ENCODE measurements around the gene ENTPD7.

ENTPD7 gene

DNA sequence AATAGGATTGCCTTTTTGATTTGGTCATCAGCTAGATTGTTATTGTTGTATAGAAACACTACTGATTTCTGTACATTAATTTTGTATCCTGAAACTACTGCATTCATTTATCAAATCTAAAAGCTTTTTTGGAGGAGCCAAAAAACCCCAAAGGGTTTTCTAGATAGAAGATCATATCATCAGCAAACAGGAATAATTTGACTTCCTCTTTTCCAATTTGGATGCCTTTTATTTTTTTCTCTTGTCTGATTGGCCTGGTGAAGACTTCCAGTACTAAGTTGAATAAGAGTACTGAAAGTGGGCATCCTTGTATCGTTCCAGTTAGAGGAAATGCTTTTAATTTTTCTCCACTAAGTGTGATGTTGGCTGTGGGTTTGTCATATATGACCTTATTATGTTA, 10.6 kb upstream of the ENTPD7 start:
- no peak for DNase-seq (ENCODE audit: low read depth)

DNA sequence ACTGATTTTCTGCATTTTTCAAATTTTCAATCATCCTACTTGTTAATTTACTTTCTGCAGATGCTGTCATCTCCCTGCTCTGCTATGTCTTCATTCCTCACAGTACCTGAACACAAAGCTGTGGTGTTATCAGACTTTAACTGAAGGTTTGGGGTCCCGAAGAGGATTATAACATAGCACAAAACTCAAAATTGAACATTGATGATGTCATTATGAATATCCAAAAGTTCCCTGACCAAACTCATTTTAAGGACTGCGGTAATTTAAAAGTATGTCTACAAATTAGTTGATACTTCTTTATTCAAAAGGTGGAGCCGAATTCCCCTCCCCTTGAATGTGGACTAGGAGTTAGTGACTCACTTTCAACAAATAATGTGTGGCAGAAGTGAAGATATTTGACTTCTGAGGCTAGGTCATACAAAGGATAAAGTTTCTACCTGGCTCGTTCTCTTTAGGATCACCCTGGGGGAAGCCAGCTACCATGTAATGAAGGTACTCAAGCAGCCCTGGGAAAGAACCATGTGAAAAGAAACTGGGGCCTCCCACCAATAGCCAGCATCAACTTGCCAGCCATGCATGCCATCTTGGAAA, 6.4 kb upstream of the ENTPD7 start:
- no peak for DNase-seq (ENCODE audit: low read depth)

DNA sequence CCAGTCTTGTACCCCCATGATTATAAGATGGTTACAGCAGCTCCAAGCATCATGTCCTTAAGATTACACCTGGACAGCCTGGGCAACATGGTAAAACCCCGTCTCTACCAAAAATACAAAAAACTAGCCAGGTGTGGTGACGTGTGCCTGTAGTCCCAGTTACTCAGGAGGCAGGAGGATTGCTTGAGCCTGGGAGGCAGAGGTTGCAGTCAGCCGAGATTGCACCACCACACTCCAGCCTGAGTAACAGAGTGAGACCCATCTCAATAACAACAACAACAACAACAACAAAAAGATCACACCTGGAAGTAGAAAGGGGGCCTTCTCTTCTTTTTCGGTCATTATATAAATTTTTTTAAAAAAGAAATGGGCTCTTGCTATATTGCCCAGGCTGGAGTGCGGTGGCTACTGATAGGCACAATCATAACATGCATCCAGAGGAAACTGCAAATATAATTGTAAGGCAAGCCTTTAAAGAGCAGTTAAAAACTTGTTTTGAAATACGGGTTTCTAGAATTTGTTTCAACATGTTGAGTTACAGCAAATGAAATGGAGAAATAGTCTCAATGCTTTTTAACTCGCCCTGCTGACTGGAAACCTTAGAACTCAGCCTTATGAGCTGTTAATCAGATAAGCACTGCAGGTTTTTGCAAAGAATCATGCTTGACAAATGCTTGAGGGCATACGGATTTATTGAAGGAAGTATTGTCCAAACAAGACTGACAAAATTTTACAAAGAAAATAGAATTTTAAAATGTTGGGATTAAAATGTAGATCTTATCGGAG, 4.7 kb upstream of the ENTPD7 start:
- no peak for DNase-seq (ENCODE audit: low read depth)

DNA sequence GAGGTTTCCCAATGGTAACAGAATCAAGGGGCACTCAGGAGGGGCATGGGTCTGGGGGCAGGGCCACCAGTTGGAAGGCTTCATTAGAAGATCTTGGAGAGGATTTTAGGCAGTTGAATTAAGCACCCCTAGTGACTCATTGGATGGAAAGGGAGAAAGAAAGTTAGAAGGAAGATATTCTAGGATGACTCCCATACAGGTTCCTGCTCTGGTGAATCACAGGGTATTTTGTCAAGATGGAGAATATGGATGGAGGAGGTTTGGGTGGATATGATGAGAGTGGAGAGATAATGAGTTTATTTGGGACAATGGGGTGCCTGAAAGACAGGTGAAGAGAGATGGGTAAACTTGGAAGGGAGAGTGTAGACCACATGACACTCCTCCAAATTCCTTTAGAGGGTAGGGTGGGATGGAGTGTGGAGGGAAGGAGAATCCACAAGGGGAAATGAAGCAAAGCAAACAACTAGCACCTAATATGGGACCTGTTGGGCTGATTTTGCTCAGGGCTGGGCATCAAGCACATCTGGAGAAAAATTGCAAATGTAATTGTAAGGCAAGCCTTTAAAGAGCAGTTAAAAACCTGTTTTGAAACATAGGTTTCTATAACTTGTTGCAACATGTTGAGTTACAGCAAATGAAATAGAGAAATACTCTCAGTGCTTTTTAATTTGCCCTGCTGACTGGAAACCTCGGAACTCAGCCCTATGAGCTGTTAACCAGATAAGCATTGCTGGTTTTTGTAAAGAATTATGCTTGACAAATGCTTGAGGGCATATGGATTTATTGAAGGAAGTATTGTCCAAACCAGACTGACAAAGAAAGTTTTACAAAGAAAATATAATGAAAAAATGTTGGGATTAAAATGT, 2.9 kb upstream of the ENTPD7 start:
- no peak for DNase-seq (ENCODE audit: low read depth)

DNA sequence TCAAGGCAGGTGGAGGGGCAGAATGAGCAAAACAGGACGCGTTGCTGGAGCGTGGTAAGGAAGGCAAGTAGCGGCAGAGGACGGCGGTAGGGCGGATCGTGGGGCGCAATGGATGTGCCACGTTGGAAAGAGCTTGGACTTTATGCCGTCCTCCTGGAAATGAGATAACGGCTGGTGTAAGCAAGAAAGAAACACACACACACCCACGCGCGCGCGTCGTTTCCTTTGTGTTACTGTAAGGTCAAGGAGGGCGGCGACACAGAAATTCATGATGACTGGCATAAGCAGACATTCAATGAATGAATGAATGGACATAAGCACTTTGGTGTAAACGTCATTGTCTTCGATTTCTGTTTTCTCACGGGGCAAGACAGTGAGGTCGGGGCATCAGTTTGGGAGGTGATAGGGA, 683 bp upstream of the ENTPD7 start:
- DNase-seq (ENCODE audit: low read depth) = peak; percentile 19

DNA sequence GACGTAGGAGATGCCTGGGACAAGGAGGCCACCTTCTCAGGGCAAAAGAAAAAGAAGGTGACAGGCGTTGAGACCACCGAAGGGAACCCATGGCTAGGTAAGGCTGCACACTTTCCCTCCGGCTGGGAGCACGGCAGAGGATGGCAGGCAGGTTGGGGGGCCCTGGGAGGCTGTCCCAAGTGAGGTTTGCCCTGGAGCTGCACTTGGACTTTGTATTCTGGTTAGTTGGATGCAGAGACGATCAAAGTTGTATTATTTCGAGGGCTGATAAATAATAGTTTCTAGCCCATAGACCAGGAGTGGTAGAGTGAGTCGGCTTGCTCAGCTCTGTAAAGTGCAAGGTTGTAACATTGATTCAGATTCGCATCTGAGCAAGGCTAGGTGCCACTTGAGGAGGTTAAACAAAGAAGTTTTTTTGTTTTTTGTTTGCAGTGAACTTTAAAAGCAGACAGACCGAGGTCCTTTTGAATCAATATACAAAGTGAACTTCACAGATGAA, 608 bp downstream of the ENTPD7 start:
- no peak for DNase-seq (ENCODE audit: low read depth)

DNA sequence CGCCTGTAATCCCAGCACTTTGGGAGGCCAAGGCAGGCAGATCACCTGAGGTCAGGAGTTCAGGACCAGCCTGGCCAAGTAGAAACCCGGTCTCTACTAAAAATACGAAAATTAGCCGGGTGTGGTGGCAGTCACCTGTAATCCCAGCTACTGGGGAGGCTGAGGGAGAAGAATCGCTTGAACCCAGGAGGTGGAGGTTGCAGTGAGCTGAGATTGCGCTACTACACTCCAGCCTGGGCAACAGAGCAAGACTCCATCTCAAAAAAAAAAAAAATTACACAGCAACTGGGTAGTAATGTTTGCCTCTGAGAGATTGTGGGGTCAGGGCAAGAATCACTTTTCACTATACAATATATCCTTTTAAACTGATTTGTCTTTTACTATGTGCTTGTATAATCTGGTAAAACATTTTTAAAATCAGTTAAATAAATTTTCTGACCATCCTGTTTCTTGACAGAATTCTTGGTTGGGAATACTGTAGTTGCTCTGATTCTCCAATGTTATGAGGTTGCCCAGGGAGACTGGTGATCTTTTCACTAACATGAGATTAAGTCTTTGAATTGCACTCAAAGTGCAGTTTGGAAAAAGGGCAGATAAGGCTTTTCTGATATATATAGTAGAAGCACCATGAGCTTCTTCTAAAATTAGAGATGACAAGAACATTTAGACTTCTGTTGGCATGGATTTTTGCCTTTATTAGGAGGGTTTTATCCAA, 1.5 kb downstream of the ENTPD7 start:
- no peak for DNase-seq (ENCODE audit: low read depth)

DNA sequence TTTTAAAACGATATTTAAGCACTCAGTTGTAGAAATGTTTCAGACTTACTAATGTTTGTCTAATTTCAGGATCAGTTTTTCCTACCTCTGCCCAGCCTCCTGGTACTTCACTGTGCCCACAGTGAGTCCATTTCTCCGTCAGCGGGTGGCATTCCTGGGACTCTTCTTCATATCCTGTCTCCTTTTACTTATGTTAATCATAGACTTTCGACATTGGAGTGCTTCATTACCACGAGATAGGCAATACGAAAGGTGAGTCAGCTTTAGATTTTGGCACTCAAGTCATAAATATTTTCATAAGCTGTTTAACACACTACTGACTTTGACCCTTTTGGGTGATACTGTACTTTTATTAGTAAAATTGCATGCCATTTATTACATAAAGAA, 2.1 kb downstream of the ENTPD7 start:
- no peak for DNase-seq (ENCODE audit: low read depth)

DNA sequence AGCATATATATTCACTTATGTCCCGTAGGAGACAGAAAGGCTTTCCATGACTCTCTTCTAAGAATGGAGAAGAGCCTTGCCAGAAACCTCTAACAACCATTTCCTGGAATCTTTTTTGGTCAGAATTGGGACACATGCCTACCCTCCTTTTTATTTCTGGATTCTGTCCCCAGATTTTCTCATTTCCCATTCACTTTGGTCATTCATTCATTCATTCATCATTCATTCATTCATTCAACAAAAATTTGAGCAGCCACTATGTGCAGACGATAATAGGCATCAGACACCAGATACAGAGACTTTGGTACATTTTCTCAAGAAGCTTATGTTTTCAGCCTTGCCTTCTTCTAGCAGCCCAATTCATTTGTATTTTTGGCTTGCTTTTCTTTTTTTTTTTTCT, 6.0 kb downstream of the ENTPD7 start:
- DNase-seq (ENCODE audit: low read depth) = no peak

DNA sequence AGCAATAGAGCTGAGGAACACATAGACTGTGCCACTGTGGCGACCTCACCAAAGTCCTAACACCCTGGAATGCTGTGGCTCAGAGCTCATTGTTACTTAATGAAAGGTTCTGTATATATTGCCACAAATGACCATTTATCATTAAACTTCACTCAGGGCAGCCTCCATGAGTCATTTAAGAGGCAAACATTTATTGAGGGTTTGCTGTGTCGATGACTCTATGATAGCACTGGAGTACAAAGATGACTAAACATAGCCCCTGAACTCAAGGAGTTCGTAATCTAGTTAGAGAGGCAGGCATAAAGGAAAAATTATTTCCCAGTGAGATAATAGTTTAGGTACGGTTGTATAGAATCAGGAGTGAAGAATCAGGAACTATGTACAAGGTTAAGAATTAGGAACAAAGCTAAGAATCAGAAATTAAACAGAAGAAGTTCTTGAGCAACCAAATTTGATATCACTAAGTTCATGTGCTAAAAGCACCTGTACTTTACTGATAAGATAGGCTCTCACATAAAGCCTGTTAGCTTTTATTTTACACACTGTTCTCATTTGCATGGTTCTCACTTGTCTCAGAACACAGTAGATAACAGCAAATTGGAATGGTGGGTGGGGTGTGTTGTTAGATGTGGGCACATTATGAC, 7.9 kb downstream of the ENTPD7 start:
- no peak for DNase-seq (ENCODE audit: low read depth)

DNA sequence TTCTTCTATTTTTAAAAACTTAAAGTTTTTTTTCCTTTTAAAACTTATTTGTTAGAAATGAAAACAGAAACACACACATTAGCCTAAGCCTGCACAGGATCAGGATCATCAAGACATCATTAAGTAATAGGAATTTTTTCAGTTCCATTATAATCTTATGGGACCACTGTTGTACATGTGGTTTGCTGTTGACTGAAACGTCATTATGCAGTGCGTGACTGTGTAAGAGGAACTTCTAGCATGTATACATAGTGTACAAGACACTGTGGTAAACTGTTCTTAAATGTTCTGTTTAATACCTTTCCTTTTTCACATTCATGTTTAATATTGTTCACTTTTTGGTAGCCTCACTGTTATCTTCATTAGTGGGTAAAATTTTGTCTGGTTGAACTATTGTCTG, 12.1 kb downstream of the ENTPD7 start:
- no peak for DNase-seq (ENCODE audit: low read depth)

DNA sequence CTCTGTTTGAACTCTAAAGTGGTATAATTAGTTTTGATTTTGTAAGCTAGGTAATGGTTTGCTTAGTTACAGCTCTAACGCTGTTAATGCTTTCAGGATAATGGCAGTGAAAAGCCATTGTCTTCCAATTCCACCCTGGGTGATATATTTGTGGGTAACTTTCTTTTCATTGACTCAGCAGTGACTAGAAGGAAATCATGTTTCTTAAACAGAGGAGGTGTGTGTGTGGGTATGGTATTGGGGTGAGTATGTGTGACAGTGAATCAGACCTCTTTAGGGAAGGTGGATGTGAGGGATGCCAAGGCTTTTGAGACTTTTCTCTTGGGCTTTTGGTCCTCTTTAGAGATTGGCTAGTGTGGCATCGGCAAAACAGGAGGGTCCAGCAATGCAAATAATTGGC, 13.6 kb downstream of the ENTPD7 start:
- no peak for DNase-seq (ENCODE audit: low read depth)

DNA sequence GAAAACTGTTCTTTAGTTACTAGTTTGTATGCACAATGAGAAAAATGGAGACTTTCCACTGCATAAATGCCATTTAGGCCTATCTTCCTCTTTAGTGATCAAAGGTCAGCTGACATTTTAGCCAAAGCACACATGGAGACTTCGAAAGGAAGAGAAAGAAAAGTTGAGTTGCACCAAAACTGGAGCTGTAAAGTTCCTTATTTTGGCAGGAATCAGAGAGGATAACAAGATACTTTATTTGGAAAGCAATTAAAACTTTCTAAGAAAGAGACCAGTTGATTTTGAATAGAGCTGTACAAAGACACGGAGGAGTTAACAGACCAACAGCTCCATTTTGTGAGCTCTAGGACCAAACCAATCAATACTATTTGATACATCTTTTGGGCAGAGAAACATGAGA, 14.2 kb downstream of the ENTPD7 start:
- DNase-seq (ENCODE audit: low read depth) = no peak

DNA sequence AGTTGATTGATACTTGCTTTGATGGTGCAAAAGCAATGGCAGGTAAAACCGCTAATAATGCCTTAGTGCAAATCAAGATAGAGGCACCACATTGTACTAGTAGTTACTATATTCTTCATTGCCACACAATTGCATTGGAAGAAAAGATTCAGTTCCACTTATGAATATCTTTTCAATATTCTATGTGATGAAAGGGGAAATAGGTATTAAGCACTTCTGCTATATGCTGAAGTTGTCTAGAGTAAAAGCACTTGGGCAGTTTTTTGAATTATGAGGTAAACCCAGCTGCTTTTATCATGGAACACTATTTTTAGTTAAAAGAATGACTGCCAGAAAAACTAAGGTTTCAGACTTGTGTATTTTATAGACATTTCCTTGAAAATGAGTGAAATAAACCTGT, 15.5 kb downstream of the ENTPD7 start:
- no peak for DNase-seq (ENCODE audit: low read depth)

DNA sequence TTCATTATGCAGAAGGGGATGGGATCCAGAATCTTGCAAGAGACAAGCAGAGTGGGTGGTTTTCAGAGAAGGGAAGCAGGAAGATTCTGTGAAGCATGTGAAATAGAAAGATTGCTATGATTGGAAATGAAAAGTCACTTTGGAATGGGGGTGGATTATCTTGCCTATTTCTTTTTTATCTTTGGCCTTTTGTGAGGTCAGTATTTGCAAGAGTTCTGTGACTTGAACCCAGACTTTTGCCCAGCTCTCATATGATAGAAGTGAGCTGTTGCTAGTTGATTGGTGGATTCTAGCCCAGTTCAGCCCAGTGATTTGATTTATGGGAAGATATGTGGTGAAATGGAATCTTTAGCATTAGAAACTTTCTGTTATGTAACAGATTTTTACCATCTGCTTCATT, 17.1 kb downstream of the ENTPD7 start:
- DNase-seq (ENCODE audit: low read depth) = no peak

DNA sequence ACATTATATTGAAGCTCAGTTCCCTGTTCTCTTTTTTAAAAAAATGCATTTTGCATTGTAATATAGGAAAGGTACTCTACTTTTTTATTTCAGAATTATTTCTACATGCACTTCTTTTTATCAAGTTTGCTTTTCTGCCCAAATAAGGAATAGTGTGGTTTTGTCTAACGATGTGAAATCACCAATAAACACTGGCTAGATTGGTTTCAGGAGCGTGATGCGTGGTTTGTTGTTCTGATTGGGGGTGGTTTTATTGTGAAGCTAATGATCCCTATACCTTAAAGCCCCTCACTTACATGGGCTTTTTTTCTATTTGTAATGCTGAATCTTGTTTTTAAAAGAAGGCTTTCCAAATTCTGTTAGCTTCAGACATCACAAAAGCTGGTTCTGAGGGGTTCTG, 17.6 kb downstream of the ENTPD7 start:
- no peak for DNase-seq (ENCODE audit: low read depth)

DNA sequence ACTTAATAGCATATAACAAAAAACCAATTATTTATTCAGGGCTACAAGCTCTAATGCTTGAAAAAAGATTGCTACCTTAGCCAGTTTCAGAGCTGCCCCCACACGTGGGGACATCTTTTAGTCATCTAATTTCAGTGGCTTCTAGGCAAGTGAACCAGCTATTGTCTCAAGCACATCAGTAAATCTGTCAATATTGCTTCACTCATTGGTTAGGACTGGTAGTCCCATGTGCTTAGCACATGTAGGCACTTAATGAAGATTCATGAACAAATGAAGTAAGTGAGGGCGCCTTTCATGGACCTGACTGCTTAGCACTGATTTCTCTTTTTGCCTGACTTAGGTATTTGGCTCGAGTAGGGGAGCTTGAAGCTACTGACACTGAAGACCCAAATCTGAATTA, 19.6 kb downstream of the ENTPD7 start:
- no peak for DNase-seq (ENCODE audit: low read depth)

DNA sequence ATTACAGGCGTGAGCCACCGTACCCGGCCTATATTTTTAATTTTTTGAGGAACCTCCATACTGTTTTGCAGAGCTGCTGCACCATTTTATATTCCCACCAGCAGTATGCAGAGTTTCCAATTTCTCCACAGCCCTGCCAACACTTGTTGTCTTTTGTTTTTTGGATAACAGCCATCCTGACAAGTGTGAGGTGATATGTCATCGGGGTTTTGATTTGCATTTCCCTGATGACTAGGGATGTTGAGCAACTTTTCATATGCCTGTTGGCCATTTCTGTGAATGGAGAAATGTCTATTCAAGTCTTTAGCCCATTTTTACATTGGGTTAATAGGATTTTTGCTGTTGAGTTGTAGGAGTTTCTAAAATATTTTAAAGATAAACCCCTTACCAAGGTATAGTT, 22.2 kb downstream of the ENTPD7 start:
- DNase-seq (ENCODE audit: low read depth) = no peak

DNA sequence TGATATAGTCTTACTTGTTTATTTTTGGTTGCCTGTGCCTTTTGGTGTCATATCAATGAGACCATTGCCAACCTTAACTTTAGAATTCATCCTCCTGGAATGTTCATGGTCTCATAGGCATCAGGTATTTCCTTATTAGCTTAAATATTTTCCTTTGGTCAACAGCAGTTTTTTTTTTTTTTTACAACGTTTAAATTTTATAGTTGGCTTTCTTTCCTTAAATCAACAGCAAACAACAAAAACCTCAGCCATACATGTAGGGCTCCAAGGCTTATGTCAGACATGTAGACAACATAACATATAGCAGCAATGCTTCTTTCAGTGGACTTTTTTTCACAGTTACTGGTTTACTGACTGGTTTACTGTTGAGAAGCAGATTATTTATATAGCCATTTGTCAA, 22.7 kb downstream of the ENTPD7 start:
- no peak for DNase-seq (ENCODE audit: low read depth)

DNA sequence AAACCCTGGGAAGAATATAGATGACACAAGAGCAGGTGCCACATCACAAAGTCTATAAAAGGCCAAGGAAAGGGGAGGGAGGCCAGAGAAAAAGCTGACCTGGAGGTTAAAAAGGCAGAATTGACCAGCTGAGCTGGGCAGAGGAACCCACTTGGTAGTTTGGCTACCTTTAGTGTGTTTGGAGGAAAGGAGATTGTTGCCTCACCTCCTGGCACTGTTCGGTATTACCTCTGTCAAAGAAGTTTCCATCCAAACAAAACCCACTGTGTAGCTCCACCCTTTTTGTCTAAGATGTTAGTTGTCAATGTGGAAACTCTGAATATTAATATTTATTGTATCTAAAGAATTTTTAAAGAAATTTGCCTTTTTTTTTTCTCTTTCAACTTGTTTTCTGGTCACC, 23.4 kb downstream of the ENTPD7 start:
- no peak for DNase-seq (ENCODE audit: low read depth)

DNA sequence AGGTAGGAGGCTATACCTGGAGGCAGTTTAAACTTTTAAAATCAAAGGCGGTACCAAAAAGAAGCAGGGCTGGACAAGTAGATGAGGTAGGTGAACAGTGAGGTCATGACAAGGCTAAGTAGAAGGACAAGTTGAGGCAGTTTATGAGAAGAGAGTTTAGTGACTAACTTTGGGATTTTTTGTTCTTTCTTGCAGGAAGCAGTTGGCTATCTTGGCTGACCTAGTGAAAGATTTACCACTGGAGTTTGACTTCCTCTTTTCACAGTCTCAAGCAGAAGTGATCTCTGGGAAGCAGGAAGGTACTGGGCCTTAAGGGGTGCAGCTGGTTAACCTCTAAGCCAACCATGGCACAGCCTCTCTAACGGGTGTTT, 26.3 kb downstream of the ENTPD7 start:
- DNase-seq (ENCODE audit: low read depth) = no peak

DNA sequence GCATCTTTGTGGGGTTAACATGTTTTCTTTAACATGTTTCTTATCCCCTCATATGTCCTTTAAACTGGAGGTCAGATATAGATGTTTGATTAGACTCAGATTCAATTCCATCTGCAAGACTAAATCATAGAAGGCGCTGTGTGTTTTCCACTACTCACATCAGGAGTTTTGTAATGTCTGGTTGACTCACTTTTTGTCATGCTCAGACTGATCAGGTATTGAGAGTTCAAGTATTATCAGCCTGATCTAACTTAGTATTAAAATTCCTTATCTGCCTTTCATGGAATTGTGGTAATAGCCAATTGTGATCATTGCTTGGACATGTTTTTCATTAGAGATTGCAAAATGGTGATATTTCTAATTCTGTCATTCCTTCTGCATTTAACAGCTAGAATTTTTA, 30.2 kb downstream of the ENTPD7 start:
- DNase-seq (ENCODE audit: low read depth) = no peak

All from activated T-cell treated with anti-CD3 and anti-CD28 coated beads for 1 hour (primary cell).